Measurements from ENCODE around the gene GPC5.

Gene GPC5

GRCh38 chr13:91533354-91533753 lies 134.9 kb downstream of the GPC5 start:
- DNase-seq (ENCODE audit: extremely low read depth in 1 of 2, low read depth in 1 of 2): no peak

DNA sequence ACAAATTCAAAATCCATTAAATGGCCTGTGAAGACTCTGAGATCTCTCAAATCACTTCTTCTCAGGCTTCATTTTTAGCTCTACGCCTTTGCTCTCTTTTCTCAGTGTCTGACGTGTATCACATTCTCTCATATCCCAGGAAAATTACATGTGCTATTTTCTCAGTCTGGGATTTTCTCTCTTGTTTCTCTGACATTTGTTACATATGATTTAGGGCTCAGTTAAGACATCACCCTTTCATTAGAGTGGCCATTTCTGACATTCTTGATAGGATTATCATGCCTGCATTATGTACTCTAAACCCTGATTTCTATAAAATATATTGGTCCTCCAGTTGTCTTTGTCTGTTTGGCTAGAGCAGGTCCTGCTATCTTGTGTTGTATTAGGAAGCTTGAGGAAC lies 136.6 kb downstream of the GPC5 start:
- no peak for DNase-seq (ENCODE audit: extremely low read depth in 1 of 2, low read depth in 1 of 2)

DNA sequence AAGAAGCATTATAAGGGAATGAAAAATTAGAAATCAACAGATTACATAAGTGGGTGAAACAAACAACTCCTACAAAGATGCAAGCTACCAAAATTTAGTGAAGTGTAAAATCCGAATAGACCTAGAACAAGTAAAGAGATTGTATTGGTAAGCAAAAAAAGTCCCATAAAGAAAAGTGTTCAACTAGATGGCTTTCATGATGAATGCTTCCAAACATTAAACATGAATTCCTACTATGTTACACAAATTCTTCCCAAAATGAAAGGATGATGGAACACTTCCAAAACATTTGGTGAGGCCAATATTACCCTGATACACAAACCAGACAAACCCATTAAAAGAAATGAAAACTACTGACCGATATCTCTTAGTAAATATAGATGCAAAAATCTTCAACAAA lies 139.0 kb downstream of the GPC5 start:
- no peak for DNase-seq (ENCODE audit: extremely low read depth in 1 of 2, low read depth in 1 of 2)

- no peak for DNase-seq (ENCODE audit: extremely low read depth in 1 of 2, low read depth in 1 of 2)
These were observed 141.1 kb downstream of the GPC5 start for GRCh38 chr13:91539286-91540157.

DNA sequence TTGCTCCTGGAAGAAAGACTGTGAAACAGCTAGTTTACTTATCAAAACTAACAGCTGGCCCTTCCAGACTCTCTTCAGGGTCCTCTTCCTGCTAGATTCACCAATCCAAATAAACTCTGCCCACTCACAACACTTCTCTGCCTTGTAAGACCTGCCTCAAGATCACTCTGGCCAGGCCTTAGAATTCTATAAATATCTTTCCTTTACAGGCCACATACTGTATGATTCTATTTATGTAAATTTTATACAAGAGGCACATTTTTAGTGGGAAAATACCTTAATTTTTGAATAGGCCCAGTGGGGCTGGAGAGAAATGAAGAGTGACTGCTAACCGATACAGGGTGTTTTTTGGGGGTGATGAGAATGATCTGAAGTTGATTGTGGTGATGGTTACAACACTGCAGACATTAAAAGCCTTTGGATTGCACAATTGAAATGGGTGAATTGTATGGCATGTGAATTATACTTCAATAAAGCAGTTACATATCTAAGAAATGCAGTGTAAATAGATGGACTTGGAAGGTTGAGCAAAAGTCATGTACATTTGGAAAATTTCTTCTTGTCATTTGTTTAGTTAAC lies 141.8 kb downstream of the GPC5 start:
- DNase-seq (ENCODE audit: extremely low read depth in 1 of 2, low read depth in 1 of 2): no peak

DNA sequence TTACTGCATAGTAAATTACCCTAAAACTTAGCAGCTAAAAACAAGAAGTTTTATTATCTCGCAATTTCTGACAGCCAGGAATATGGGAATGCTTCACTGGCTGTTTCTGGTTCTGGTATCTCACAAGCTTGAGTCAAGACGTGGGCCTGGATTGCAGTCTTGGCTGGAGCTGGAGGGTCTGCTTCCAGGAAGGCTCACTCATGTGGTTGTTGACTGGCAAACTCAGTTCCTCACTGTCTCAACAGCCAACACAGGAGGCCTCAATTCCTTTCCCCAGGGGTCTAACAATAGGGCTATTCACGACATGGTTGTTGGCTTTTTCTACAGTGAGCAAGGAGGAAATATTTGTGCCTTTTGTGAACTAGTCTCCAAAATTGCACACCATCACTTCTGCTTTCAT lies 146.3 kb downstream of the GPC5 start:
- DNase-seq (ENCODE audit: extremely low read depth in 1 of 2, low read depth in 1 of 2): no peak

- DNase-seq (ENCODE audit: extremely low read depth in 1 of 2, low read depth in 1 of 2): no peak
These were observed 148.5 kb downstream of the GPC5 start for GRCh38 chr13:91546900-91547299.

DNA sequence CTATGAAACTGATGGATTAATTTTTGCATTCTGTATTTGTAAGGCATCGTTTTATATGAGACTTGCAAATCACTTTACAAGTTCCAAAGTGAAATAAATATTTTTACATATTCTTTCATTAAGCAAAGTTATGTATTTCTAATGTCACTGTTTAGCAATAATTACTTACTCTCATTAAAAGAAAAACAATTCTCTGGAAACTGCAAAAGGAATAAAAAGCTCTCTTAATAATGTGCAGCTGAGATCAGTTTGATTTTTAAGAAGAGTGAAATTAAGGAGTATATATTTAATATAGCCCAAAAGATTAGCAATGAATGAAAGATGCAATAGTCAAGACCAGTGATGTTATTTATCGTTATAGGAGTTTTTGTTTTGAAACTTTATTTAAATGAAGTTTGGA lies 155.2 kb downstream of the GPC5 start:
- DNase-seq (ENCODE audit: extremely low read depth in 1 of 2, low read depth in 1 of 2): no peak

- no peak for DNase-seq (ENCODE audit: extremely low read depth in 1 of 2, low read depth in 1 of 2)
These were observed 155.7 kb downstream of the GPC5 start for GRCh38 chr13:91554101-91554500.

- DNase-seq (ENCODE audit: extremely low read depth in 1 of 2, low read depth in 1 of 2): no peak
These were observed 159.1 kb downstream of the GPC5 start for GRCh38 chr13:91557328-91558090.

DNA sequence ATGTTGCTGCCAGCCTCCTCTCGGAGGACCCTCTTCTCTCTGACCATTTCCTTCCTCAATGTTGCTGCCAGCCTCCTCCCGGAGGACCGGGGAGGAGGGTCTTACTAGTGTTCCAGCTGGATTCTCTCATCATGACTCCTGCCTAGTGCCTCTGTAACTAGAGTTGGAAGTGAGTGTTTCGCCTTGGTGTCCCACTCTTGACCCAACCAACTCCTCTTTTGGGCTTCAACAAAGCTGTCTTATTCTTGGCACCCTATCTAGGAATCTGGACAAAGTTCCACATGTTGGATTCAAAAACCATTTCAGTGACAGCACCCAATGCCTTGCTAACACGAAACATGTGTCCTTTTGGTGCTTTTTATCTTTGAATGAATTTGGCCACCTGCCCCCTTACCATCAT lies 165.4 kb downstream of the GPC5 start:
- no peak for DNase-seq (ENCODE audit: extremely low read depth in 1 of 2, low read depth in 1 of 2)

- DNase-seq (ENCODE audit: extremely low read depth in 1 of 2, low read depth in 1 of 2): no peak
These were observed 166.0 kb downstream of the GPC5 start for GRCh38 chr13:91564396-91564795.

- no peak for DNase-seq (ENCODE audit: extremely low read depth in 1 of 2, low read depth in 1 of 2)
These were observed 166.9 kb downstream of the GPC5 start for GRCh38 chr13:91565296-91565695.

GRCh38 chr13:91567485-91568207 lies 169.2 kb downstream of the GPC5 start:
- DNase-seq (ENCODE audit: extremely low read depth in 1 of 2, low read depth in 1 of 2): no peak

- DNase-seq (ENCODE audit: extremely low read depth in 1 of 2, low read depth in 1 of 2): no peak
These were observed 173.3 kb downstream of the GPC5 start for GRCh38 chr13:91571681-91572080.

DNA sequence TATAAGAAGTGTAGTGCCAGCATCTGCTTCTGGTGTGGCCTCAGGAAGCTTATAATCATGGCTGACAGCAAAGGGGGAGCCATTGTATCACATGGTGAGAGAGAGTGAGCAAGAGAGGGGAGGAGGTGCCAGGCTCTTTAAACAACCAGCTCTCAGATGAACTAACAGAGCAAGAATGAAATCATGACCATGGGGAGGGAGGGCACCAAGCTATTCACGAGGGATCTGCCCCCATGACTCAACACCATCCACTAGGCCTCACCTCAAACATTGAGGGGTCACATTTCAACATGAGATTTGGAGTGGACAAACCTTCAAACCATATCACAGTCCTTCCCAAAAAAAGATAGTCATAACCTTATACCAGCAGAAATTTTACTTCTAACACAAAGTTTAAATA lies 174.0 kb downstream of the GPC5 start:
- DNase-seq (ENCODE audit: extremely low read depth in 1 of 2, low read depth in 1 of 2): no peak

- DNase-seq (ENCODE audit: extremely low read depth in 1 of 2, low read depth in 1 of 2): no peak
These were observed 174.7 kb downstream of the GPC5 start for GRCh38 chr13:91572944-91573598.

- no peak for DNase-seq (ENCODE audit: extremely low read depth in 1 of 2, low read depth in 1 of 2)
These were observed 176.3 kb downstream of the GPC5 start for GRCh38 chr13:91574766-91575165.

- DNase-seq (ENCODE audit: extremely low read depth in 1 of 2, low read depth in 1 of 2): no peak
These were observed 178.2 kb downstream of the GPC5 start for GRCh38 chr13:91576590-91576989.

- DNase-seq (ENCODE audit: extremely low read depth in 1 of 2, low read depth in 1 of 2): no peak
These were observed 180.9 kb downstream of the GPC5 start for GRCh38 chr13:91579320-91579719.

DNA sequence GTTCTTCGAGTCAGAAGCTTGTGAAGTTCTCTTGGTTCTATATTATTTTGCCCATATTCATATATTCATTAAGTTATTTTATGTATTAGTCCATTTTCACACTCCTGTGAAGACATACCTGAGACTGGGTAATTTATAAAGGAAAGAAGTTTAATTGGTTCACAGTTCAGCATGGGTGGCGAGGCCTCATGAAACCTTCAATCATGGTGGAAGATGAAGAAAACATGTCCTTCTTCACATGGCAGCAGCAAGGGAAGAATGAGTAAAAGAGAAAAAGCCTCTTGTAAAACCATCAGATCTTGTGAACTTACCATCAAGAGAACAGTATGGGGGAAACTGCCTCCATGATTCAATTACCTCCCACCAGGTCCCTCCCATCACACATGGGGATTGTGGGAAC lies 182.3 kb downstream of the GPC5 start:
- DNase-seq (ENCODE audit: extremely low read depth in 1 of 2, low read depth in 1 of 2): no peak

All from activated CD8-positive, alpha-beta memory T cell treated with anti-CD3 and anti-CD28 coated beads for 1 hour (primary cell).